ENCODE results near the gene ARHGAP26.
A peak's percentile ranks its signal among the peaks of the same experiment; 100 is the strongest.
"Not testable (repeated sequence)": the region's sequence is repeated elsewhere in the genome, so short reads cannot be mapped to it uniquely, and the experiment has no call there.

The ARHGAP26 gene

DNA sequence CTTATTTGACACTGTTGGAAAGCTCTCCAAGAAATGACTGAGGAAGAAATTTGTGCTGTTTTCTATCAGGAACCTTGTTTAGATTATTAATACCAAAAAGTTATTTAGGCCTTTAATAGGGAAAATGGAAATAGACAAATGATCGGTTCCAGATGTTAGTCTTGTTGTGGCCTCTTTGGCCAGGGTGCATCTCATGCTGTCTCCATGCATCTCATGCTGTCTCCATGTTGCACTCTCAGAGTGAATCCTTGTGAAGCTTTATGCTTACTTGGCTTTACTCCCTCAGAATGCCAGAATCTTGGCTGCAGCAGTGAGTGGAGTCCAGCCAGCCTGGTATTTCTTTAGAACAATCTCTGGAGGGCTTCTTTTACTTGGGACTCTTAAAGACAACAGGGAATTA lies 185.5 kb downstream of the ARHGAP26 start:
- no peak for DNase-seq (ENCODE audit: low read depth in 4 of 4, low spot score in 1 of 4)

DNA sequence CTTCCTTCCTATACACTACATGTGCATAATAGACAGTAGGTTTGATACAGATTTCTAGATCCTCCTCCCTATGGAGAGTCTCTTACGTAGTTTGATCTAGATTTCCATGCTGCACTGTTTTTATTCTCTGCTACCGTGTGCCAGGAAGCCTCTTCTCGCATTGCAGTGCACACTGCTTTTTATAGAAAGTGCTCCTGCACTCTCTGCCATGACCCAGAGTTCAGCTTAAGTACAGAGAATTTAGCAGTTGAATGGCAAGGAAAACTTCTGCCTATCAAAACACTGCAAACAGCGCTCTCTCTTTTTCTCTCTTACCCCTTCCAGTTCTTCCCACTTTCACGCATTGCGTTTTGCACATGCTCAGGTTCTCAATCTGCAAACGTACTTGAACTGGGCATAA lies 187.4 kb downstream of the ARHGAP26 start:
- no peak for DNase-seq (ENCODE audit: low read depth in 4 of 4, low spot score in 1 of 4)

DNA sequence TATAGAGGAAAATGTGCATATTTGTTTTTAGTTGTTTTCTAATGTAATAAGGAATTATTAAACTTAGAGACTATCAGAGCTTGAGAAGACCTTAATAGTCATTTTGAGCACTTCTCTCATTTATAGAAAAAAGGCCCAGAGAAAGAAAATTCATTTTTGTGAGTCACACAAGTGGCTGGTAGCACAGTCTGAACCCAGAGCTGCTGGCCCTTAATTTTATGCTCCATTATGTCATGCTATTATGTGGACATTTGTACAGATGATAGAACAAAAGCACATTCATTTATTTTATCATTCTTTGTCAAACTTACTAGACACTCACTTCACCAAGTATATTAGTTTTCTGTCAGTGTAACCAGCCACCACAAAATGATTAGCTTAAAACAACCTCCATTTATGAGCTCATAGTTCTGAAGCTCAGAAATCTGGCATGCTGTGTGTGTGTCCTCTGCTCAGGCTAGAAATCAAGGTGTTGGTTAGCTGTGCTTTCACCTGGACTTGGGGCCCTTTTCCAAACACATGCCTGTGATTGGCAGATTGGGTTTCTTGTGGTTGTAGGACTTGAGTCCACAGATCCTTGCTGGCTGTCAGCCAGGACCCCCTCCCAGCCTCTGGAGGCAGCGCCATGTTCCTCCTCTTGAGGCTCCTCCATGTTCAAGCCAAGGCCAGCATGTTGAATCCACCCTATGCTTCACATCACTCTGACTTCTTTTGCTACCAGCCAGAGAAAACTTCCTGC lies 188.9 kb downstream of the ARHGAP26 start:
- no peak for DNase-seq (ENCODE audit: low read depth in 4 of 4, low spot score in 1 of 4)

DNA sequence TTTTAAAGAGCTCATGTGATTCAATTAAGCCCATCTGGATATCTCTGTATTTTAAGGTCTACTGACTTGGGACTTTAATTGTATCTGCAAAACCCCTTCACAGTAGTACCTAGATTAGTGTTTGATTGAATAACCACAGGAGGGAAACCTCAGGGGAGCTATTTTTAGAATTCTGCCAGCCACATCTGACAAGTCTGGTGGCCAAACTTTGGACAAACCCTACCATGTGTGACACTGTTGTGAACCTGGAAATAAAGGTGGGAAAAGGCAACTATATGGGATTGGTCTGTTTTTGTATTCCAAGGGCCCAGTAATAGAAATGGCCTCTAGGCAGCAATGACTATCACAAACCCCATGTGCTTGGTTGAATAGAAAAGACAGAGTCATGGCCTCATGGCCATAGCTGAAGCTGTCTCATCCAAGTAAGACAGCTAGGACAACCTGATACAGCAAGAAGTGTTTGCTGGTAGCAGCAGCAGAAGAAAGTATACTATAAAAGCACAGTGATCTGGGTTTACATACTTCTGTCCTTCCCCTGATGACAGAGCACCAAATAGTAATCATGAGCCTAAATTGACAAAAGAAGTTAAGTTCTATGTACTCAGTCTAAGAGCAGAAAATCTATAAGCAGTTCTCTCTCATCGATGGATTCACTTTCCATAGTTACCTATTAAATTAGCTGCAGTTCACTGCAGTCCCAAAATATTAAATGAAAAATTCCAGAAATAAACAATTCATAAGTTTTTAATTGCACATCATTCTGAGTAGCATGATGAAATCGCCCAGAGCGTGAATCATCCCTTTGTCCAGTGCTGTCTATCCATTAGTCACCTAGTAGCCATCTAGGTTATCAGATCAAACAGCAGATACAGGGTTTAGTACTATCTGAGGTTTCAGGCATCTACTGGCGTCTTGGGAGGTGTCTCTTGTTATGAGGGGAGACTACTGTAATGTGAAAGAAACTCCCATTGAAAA lies 189.8 kb downstream of the ARHGAP26 start:
- DNase-seq (ENCODE audit: low read depth in 4 of 4, low spot score in 1 of 4) = no peak

DNA sequence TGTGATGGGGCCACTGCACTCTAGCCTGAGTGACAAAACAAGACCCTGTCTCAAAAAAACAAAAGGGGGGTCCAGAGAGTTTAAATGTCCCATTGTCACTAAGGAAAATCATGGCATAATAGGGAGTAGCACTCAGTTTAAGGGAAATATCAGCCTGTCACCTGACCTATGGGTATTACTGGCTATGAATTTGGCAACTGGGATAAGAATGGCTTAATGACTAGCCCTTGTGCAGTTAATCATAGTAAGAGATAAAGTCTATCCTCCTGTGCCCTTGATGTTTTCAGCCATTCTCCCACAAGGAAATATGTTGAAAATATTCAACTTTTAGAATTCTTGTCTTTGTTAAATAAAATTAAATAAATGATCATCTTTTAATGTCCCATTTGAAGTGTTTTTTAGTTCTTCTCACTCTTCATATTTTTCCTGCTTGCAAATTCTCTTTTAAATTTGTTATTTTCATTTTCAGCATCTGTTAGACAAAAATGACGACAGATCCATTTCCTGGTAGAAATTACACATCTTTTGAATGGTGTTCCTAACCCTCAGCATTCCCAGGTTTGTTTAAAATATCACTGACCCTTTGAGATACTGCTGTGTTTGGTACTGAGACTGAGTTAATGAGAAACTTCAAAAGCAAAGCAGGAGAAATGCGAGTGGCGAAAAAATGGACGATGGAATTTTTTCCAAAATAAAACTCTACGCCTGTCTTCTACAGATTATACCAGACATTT lies 191.4 kb downstream of the ARHGAP26 start:
- no peak for DNase-seq (ENCODE audit: low read depth in 4 of 4, low spot score in 1 of 4)

DNA sequence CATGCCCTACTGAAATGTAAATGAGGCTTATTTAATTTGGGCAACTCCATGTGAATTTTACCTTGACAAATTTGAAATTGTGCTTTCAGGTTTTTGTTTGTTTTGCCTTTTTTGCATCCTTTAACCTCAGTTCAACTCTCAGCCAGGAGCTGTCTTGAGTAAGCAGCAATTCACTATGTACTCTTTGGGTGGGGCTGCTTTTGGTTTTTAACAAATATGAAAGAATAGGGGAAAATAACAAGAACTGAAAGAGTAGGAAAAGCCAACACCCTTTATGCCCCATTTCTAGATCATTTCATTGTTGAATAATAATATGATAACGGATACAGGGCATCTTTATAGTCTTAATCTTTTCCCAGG lies 192.0 kb downstream of the ARHGAP26 start:
- no peak for DNase-seq (ENCODE audit: low read depth in 4 of 4, low spot score in 1 of 4)

DNA sequence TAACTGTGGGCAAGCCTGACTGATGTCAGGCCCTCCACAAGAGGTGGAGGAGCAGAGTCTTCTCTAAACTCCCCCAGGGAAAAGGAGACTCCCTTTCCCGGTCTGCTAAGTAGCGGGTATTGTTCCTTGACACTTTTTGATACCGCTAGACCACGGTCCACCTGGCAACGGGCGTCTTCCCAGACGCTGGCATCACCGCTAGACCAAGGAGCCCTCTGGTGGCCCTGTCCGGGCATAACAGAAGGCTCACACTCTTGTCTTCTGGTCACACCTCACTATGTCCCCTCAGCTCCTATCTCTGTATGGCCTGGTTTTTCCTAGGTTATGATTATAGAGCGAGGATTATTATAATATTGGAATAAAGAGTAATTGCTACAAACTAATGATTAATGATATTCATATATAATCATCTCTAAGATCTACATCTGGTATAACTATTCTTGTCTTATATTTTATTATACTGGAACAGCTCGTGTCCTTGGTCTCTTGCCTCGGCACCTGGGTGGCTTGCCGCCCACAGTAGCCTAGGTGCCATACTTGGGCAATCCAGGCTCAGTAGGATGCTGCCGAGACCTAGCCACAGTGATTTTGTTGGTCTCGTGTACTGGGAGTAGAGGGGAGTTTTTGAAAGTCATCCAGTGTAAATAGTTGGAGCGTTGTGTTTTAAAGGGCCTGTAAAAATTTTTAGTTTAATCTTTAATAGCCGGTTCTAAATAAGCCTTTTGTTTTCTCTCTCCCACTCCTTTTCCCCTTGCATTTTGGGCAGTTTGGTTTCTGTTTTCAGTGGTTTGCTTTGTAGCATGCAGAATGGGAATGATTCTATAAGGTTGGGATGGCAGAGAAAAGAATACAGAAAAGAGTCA lies 195.3 kb downstream of the ARHGAP26 start:
- DNase-seq (ENCODE audit: low read depth in 4 of 4, low spot score in 1 of 4) = not testable (repeated sequence)

DNA sequence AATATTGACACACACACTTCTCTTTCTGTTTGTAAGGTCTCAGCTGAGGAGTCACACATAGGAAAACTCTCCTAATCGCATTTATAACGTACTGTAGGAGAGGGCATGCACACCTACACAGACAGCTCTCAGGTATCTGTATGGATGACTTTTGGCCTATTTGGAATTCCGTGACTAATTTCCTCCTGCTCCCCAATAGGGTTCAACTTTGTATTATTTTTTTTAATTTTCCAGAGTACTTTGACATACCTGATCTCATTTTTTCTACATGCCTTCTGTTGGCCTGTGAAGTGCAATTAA lies 195.9 kb downstream of the ARHGAP26 start:
- DNase-seq (ENCODE audit: low read depth in 4 of 4, low spot score in 1 of 4) = no peak

DNA sequence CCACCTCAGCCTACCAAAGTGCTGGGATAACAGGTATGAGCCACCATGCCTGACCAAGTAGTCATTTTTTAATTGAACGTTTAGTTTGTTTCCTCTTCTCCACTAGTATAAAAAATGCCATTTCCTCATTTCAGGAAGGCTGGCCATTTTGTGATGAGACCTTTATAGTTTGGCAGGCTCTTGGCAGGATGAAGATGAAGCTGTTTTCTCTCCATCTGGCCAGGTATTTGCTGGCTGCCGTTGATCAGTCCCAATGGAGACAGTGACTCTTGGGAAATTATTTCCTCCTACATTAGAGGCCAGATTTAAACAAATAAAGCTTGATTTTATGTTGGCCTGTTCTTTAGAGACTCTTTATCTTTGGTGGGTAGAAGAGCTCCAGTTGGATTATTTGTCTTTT lies 199.0 kb downstream of the ARHGAP26 start:
- DNase-seq (ENCODE audit: low read depth in 4 of 4, low spot score in 1 of 4) = no peak

DNA sequence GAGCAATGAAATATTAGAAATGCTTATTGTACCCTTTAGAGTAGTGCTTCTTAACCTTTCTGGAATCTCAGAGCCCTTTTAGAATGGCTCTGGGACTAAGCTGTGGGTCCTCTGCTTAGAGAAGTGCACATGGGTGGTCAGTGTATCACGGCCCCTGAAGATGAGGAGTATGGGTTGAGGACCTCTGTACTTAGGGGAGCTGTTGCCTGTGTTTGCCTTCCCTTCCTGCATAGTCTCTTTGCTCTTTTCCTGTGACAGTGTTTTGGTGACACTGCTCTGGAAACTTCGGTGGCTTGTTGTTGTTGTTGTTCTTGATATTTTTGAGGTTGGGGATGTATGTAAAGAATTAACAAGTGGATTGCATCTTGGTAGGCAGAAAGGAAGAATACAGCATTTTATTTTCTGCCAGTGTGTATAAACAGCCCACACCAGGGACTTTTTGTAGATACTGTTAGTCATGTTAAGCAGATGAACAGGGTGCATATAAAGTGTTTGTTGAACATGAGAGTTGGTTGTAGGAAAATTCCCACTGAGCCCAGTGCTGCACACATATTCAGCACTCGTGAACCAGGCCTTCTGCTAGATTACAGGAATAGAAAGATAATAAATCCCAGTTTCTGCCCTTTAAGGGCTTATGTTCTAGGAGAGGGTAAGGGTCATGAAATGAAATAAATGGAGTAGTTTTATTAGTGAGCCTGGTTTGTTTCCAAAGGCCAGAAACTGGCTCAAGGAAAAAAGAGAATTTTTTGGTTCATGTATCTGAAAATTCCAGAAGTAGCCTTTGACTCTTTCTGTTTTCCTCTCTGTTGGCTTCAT lies 199.7 kb downstream of the ARHGAP26 start:
- DNase-seq (ENCODE audit: low read depth in 4 of 4, low spot score in 1 of 4) = no peak

DNA sequence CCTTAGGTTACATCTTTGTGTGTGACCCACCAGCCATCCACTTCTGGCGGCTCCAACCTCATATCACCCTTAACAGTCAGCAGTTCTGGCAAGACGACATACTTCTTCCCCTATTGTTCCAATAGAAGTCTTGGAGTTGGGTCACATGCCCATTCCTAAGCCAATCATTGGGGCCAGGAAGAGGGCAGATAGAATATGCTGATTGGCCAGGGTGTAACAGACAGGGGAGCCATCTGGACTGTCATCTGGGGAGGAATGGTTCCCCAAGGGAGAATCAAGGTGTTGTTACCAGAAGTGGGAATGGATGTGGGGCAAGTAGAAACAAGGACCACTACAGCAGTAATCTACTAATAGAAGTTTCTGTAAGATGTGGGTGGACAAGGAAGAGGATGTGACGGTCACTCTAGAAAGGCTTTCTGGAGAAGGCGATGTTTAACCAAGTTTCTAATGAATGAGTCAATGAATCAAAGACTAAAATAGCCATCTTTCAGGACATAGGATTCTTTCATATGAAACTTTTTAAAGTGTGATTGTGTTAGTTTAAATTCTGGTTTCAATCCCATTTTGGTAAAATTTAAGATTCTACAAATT lies 200.4 kb downstream of the ARHGAP26 start:
- DNase-seq (ENCODE audit: low read depth in 4 of 4, low spot score in 1 of 4) = no peak

DNA sequence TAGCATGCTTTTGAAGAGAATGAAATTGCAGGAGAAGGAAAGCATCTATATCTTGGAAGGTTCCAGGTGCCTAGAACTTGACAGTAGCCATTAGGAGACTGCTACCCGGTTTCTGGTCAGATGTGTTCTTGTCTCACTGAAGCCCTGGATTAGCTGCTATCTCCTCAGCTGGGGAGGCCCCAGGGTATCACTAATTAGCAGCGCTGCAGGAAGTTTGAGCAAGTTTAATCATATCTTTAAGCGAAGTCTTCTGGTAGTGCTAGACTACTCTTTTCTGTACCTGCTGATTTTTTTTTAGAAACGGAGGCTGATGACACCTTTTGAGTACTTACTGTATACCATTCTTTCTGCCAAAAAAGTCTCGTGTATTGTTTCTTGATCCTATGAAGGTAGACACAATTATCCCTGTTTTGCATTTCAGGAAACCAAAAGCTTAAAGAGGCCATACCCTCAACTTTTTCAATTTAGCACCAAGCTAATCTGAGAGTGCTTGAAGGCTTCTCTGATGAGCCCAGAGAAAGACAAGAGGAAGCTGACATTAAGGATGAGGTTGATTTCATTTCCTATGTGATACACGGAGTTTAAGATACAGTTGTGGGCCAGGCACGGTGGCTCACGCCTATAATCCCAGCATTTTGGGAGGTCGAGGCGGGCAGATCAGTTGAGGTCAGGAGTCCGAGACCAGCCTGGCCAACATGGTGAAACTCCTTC lies 201.3 kb downstream of the ARHGAP26 start:
- DNase-seq (ENCODE audit: low read depth in 4 of 4, low spot score in 1 of 4) = no peak

DNA sequence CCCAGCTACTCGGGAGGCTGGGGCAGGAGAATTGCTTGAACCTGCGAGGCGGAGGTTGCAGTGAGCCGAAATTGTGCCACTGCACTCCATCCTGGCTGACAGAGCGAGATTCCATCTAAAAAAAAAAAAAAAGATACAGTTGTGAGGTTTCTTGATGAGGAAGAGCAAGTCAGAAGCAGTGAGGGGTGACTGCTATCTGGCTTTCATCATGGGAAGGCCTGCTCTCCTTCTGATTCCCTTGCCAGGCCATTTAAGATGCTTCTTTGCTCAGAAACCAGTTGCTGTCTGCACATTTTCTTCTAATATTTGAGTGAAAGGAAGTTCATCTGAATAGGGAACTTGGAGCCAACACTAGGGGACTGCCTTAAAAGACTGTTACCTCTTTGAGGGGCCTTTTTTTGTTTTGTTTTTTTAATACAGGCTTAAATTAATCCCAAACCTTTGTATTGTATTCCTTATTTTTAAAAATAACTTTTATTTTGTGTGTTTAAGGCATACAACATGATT lies 201.9 kb downstream of the ARHGAP26 start:
- DNase-seq (ENCODE audit: low read depth in 4 of 4, low spot score in 1 of 4) = no peak

DNA sequence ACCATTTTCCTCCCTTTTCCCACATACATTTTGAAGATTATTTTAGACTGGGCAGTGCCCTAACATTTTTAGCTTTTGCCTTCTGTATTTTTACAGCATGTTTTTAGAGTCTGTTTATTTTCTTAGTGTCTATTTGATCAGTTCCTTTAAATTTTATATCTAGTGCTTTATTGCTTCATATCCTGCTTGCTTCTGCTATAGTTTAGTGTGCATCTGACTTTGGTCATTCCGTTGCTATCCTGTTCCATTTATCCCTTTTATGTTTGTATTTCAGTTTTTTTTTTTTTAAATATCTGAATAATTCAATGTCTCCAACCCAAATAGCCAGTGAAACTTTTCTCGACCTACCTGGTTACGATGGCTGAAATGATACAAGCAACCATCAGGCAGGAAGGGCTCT lies 203.8 kb downstream of the ARHGAP26 start:
- no peak for DNase-seq (ENCODE audit: low read depth in 4 of 4, low spot score in 1 of 4)

DNA sequence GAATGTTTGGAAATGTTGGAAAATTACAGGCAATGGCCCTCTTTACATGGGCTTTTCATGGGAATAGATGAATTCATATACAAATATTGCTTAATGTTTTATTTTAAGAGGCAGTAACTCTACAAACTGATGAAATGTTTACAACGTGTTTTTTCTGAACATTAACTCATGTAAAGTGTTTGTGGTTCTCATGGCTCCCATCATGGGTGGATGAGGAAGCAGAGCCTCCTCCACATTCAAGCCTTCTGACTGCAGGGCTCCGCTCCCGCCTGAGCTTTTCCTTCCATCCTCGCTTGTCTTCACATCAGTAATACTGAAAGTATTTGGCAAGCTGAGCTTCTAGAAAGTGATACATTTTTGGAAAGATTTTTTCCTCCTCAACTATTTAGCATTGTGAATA lies 204.2 kb downstream of the ARHGAP26 start:
- DNase-seq (ENCODE audit: low read depth in 4 of 4, low spot score in 1 of 4) = no peak

DNA sequence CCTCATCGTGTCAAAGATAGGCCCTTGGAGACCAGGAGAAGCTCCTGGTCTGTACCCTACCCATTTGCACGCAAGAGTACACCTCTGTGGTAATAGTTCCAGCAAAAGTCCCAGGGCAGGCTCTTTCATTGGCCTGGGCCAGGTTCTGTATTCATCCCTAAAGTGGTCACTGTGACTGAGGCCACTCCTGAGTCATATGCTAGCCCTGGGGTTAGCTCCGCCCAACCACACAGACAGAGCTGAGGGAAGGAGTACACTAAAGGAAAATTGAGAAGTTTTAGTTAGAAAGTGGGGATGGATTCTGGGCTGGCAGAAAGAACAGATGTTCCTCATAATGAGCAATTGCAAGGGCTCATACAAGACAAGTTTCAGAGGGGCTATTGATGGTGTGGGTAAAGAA lies 206.7 kb downstream of the ARHGAP26 start:
- no peak for DNase-seq (ENCODE audit: low read depth in 4 of 4, low spot score in 1 of 4)

DNA sequence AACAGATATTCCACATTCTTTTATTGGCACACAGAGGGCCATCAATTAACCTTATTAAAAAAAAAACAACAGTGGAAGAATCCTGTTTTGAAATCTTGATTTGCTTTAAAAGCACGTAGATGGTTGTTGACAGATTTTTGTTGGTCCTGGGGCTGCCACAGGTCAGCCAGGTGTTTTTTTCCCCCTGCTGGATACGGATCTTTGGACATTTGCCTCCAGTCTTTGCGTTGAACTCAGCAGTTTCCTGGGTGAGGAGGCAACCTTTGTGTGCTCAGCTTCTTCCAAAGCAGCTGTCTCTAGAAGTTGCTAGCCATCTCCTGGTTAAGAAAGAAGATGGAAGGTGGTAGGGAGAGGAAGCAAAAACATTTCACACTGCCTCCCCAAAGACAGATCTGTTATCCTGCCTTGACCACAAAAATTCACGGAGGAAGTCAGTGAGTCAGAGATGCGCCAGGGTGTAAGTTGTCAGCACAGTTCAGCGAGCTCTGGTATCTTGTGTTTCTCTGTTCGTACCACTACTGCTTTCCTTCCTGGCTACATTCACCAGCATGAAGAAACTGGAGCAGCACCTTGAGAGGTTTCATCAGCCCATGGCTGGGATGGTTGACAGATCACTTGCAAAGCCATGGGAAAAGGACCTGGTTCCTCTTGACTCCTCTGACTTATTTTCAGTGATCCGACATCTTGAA lies 207.3 kb downstream of the ARHGAP26 start:
- DNase-seq (ENCODE audit: low read depth in 4 of 4, low spot score in 1 of 4) = peak in 1 of 4 experiments; percentile 17

DNA sequence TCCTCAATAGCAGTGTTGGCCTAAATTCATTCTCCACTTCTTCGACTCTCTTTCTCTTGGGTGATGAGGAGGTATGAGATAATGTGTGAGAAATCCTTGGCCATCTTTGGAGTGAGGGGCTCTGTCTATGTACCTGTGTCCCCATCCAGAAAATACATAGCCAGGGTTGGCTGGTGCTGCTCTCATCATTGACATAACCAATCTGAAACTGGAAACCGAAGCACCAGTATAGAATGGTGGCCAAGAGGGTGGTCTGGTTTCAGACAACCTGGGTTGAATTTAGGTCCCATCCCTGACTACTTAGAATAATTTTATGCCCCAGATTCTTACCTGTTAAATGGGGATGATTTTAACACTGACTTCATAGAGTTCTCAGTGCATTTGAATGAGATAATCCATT lies 208.1 kb downstream of the ARHGAP26 start:
- DNase-seq (ENCODE audit: low read depth in 4 of 4, low spot score in 1 of 4) = no peak
